Islet precursor cell (in vitro differentiated cells): ENCODE measurements around the gene SLC24A3.

Experiments
- DNase-seq: peaks from one replicate; pipeline ENCODE4 v3.0.0-alpha.2; 2018

SLC24A3 gene

DNA sequence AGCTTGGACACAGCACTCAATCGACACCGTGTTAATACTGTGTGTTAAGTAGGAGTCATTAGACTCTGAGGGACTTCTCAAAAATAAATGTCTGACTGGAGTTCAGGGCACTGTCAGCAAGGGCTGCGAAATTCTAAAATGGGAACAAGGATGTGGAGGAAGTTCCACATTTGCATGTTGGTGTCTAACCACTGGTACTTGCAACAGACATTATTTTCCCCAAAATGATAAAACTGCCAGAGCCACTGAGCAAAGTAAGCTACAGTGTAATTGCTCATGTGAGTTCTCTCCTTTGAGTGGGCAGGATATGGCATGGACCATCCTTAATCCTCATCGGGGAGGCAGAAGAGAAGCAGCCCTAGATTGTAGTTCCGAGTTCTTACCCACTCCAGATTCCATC lies 215.9 kb downstream of the SLC24A3 start:
- no peak for DNase-seq

DNA sequence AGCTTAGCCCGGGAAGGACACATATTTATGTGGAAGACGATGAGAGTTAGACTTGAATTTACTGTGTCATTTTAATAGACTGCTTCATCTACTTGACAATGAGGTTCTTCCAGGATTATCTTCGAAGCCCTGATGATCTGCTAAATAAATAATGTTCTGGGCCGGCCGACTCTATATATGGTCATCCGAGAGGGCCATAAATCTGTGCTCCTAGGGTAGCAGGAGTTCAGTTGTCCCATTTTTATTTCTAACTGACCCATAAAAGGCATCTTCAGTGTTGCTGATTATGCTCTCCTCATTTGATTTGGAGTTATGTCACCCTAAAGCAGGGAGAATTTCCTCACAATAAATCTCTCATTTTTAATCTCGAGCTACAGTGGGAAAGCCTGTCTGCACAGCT lies 217.1 kb downstream of the SLC24A3 start:
- no peak for DNase-seq

DNA sequence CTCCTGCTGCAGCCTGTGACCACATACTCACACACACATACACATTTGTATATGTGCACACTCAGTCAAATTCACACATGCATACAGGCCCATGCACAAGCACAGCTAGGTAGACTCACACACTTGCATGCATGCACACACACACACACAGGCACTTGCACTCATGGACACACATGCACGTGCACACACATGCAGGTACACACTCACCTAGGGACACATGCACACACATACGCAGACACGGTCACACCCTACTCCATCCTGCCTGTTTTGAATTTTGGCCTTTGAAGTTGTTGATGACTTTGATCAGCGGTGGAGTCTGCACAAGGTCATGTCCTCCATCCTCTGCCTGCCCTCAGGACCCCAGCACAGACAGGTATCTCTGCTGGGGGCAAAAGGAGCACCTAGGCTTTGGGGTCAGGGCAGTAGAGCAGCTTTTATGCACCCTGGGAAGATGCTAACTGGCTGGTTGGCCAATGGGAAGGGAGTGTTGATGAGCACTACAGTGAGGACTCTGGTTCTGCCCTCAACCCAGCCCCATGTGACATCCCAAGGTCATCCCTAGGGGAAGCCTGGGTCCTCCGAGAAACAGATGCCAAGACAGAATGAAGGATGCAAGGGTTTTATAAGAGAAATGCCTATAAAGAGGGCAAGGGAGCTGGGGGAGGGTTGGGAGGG lies 218.3 kb downstream of the SLC24A3 start:
- DNase-seq: no peak

DNA sequence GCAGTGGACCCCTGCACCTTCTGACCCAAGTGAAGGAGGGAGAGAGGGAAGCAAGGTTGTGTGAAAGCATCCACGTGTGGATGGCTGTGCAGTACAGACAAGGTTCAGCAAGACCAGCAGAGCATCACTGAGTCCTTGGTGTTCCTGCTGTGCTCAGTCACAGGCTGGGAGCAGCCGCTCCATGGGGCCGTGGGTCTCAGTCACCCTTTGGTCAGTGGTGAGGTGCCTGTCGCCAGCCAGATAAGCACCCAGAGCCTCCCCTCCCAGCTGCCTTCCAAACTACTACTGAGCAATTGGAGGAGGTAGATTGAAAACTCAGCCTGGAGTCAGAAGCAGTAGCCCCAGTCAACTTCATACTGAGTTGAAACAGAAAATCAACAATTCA lies 218.9 kb downstream of the SLC24A3 start:
- peak; percentile 34 for DNase-seq

DNA sequence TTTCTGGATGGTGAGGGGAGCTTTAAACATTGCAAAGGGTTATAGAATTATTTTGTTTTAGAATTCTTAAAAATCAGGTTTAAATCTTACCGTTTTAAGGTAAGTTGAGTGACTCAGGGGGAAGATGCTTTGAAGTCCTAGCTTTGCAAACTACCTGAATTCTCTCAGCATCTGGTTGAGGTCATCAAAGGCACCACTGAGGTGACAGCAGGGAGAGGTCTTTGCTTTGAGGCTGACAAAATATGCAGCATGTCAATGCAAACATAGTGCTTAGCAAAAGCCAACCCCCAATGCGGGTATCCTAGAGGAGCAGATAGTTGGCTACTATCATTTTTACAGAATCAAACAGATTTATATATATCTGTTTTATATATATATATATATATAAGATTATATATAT lies 219.5 kb downstream of the SLC24A3 start:
- peak; percentile 35 for DNase-seq

DNA sequence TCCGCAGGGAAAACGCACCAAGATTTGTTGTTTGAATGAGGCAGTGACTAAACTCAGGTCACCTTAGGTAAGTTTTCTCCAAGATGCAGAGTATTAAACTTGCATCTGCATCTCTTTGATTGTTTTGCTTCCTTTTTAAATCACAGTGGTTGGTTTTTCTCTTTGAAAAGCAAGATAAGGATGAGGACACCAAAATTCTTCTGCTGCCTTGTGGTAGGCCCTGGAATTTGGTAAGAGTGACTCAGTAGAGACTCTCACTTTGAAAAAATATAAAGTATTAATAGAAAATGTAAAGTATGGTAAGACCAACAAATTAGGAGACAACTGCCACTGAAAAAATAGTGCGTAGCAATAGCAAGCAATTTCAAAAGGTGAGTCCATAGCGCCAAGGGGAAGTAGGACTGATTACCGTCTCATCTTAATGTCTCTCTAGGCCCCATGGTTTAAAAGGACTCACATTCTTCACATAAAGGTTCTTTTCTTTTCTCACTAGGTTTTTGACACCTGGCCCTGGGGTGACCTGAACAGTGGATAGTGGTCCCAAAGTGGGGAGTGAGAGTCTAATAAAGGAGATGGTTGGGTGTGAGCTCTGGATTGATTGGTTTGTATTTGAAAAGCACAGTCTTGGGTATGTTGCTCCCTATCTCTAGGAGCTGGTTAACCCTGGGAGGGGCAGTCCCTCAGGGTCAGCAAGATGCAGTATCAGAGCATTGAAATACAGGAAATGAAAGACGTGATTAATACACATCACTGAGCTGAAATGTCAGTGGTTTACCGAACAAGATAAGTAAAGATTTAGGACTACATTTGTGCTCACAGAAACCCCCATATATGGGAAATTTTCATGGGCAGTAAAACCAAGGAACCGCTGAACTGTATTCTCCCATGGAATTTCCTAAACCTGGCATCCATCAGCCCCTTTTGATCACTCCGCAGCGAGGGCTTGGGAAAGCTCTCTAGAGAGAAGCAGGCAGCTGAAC lies 221.2 kb downstream of the SLC24A3 start:
- DNase-seq: no peak

DNA sequence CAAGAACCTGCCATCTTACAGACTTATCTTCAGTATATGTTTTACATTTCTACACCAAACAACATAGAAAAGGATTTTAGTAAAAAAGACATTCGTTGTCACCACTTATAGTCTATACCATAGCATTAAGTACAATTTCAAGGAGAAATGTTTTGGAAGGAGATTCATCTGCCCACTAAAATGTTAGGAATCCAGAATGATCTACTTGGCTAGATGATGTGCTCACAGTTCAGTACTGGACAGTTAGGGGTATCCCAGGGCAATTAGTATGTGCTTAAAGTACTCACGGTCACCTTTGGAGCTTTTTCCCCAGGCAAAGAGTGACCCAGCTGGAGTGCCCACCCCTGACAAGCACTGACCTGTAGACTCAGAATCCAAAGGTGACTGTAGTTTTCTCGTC lies 222.9 kb downstream of the SLC24A3 start:
- DNase-seq: no peak

DNA sequence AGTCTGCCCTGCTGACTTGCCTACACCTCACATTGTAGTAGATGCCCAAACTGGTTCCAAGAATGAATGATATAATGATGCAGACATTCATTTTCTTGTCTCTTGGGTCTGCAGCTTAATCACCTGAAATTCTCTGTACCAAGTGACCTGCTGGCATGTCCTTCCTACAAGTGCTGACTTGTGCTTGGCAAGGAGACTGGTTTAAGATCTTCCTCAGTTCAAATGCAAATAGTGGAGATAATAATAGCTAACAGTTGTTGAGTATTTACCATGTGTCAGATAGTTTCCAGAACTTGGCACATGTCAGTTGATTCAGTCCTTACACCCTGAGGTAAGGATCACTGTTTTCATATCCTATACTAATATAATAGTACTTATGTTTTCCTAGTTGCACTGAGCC lies 223.4 kb downstream of the SLC24A3 start:
- DNase-seq: peak; percentile 7

DNA sequence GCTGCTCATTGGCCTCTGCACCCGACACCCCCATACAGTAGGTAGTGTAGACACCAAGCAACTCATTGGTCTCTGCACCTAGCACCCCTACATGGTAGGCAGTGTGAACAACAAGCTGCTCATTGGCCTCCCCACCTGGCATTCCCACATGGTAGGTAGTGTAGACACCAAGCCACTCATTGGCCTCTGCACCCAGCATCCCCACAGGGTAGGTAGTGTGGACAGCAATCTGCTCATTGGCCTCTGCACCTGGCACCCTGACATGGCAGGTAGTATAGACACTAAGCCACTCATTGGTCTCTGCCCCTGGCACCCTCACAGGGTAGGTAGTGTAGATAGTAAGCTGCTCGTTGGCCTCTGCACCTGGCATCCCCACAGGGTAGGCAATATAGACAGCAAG lies 226.0 kb downstream of the SLC24A3 start:
- no peak for DNase-seq

DNA sequence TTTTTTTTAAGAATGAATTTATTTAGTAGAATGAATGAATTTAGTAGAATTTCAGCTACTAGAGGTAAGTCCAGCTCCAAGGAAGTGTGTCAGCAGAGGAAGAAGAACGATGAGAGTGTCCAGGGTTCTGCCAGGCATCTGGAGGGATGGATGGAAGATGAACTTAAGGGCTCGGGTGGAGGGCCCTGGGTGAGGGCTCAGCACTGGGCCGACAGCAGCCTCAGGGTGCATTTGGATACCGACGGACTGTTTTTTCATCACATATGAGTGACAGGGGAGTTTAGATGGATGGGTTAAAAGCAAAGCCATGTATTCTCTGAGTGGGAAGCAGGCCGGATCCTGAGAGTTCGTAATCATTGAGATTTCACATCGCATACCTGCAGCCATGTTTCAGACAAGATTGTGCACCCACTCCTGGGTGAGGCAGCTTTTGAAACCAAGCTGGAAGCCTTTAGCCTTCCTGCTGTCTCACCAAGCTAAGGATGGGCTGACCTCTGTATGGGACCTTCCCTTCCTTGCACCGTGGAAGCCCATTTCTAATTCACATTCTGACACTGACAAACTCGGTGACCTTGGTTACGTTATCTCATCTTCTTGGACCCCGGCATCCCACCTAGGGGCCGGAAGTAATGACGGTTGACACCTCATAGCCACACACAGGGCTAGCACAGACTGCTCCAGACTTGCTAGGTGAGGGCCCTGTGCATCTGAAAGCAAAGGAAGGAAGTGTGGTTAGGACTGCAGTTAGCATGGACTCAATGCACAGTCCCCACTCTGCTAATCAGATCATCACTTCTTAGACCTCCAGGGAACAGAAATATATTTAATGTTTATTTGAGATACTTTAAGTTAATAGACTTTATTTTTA lies 228.5 kb downstream of the SLC24A3 start:
- DNase-seq: peak; percentile 27

DNA sequence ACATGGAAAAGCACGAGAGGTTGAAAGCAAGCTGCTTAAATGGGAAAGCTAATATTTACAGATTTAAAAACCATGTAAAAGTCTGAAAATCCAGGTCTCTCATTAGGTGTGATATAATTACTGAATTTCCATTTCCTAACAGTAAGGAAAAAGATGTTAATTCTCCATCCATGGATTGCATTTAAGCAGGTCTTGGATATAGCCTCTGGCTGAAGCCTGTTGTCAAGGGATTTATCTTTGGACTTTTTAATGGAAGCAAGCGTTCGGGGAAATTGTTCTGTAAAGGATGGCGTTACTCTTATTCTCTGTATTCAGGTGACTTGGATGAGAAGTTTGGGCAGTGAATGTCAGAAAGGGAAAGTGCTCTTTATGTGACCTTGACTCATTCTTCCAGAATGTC lies 233.8 kb downstream of the SLC24A3 start:
- no peak for DNase-seq

DNA sequence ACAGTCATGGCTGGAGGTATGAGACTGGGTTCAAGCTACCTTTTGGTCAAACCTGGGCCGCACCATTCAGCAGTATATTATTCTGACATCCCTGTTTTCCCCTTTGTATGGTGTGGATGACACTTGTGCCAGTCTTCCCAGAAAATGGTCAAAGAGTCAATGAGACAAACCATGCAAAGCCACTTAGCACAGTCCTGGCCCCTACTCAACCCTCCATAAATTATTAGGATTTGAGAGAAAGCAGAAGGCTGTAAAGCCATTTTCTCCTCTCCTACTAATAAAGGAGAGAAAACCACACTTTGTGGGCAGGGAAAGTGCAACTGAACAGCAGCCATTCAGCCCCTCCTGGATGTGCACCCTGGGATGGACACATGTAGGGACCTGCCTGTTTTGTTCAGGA lies 236.2 kb downstream of the SLC24A3 start:
- peak; percentile 2 for DNase-seq

DNA sequence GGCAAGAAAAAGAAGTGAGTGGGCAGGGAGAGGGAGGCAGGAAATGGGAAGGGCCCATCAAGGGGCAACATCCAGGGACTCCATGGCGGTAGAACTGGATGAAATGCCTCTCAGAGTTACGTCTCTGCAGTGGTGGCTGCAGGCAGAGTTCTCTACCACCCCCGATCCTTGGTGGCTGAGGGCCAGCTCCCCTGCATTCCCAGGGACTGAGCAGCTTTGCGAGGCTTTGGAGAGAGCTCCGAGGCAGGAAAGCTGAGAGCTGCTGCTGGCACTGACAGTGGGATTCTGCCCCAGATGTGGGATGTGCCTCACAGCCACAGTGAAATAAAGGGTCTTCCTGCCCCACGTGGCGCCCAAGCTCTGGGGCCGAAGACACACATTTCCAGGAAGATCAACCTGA lies 236.6 kb downstream of the SLC24A3 start:
- peak; percentile 50 for DNase-seq

DNA sequence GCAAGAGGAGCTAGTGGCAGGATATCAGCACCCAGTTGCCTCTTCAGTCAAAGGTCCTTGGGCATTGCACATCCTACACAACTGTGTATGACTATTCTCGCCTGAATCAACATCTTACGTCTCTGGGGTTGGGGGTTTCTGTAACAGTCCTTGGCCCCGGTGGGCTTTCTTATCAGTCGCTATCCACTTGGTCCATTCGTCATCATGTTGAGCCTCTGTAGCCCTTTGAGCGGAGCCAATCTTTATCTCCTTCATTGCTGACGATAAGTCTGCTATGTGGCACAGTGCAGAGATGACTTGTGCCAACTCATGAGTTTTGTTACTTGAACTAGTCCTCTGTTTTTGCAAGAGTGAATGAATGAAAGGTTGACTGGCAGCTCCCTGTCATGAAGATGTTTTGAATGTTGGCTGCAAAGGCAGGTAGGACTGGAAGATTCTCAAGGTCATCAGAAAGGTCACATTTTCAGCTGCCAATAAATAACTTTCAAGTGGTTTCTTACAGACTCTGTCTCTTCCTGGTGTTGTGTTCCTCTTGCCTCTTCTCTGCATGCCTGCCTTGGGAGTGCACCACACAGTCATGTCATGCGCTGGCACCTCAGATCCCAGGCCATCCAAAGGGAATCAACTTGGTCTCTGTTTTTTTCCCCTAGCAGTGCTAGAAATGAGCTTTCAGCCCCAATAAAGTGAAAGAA lies 238.9 kb downstream of the SLC24A3 start:
- DNase-seq: peak; percentile 29

DNA sequence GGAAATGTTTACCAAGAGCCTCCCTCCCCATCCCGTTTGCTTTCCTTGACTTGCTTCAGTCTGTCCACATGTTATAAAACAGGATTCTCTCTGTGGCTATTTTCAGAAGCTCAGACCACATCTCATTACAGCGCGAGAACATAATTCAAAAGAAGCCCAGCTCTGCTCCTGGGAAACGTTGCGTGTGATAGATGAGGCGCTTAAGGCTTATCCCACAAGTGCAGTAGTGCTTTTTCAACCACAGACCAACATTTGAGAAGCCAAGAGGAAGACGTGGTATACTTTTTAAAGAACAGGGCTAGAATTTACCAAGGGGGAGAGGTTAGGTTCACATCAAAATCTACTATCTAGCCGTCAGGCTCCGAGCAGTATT lies 239.5 kb downstream of the SLC24A3 start:
- DNase-seq: no peak

DNA sequence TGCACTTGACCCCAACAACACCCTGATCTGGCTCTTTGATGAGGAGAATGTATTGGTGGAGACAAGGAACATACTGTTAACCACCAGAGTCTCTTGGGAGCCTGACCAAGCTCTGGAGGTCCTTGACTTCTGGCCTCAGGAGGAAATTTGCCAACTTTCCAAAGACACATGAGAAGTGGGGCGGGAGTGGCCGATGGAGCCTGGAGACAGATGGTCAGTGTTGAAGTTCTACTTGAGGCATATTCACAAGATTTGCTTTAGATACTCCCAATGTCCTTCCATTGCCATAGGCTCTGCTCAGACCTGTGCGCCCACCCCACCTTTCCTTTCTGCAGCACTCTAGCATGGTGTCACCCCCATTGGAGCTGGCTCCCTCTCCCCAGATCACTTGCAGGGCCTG lies 241.0 kb downstream of the SLC24A3 start:
- DNase-seq: no peak

DNA sequence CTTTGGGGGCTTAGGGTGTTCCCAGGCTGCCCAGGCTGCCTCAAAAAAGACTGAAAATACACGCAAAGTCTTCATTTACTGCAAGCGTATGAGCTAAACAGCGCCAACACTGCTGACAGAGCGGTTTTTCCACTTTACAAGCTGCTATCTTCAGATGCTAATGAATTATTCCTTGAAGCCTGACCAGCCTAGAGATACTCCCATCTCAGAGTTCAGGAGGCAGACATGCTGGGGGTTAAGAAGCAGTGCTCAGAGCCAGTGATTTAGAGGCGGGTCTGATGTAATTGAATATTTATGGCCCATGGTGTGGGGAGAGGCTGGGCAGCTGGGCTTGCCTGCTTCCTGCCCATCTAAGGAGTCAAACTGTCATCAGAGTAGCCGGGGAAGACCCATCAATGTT lies 241.4 kb downstream of the SLC24A3 start:
- peak; percentile 30 for DNase-seq

DNA sequence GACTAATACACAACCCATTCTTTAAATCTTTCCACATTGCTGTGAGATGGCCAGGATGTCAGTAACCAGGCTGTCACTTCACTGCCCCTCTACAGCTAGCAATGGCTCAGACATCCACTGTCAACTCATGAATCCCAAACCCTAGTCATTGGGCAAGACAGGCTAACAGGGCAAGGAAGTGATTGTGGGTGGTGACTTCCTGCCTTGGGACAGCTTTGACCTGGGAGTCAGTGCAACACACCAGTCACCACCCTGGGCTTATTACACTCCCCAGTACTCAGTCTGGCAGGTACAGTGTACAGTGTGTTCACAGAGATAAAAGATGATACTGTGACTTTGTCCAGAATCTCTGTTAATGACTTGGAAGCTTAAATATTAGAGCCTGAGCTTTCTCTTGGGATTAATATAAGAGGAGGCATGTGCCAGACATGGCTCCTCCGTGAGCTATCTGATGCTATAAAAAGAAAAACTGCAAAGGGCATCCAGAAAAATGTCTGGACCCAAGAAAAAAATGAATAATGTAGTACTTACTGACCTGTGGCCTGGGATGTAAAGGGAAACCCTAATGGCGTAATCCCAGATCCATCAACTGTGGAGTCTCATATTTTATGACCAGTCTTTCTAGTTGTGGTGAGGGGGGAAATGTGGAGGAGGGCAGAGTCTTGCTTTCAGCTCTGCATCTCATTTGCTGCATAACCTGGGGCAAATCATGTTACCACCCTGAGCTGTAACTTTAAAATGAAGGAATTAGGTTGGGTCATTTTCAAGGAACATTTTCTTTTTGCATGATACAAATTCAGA lies 244.4 kb downstream of the SLC24A3 start:
- peak; percentile 33 for DNase-seq

DNA sequence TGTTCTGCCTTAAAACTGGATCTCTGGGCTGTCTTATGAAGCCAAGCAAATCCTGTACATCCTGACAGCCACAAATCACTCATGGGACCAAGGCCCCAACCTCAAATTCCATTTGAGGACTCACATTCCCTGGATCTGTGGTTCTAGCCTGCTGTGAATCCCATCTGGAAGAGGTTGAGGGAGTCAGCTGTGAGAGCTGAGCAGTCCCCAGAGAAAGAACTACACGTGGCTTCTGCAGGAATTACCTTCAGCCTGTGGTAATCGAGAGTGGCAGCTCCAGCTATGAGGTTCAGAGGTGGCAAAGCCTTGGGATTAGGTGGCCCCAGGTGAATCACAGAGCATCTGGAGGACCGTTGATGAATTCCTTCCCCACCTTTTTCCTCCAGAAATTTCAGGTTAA lies 245.2 kb downstream of the SLC24A3 start:
- DNase-seq: peak; percentile 40

DNA sequence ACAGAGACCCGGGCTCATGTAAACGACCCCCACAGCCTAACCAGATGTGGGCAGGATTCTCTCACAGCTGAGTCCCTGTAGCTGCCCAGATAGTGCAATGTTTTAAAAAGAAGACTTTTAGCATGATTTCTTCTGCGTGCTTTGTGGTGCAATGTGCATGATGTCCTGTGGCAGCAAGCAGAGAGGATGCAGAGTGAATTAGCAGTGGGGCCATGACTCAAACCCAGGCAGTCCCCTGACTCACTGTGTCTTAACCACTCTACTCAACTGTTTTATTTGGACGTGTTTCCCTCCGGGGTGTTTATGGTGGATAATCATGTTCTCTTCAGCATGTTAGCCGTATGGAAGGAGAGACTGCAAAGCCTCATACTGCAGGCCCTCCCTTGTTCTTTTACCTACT lies 247.9 kb downstream of the SLC24A3 start:
- DNase-seq: peak; percentile 57

DNA sequence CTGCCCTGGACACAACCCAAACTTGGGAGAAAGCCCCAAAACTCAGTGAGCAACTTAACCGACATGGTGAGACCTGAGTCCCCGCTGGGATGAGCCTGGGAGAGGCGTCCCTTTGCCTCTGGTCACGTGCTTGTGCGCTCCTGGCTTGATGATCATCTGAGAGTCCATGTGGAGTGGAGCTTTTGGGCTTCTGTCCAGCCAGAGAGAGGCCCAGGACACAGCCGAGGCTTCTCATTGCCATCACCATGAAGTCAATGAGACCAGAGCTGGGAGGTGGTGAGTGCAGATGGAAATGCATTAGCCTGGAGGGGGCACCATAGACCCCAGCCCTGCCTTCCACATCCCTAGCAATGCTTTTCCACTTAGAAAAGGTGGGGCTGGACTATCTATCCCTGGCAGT lies 250.0 kb downstream of the SLC24A3 start:
- peak; percentile 37 for DNase-seq

DNA sequence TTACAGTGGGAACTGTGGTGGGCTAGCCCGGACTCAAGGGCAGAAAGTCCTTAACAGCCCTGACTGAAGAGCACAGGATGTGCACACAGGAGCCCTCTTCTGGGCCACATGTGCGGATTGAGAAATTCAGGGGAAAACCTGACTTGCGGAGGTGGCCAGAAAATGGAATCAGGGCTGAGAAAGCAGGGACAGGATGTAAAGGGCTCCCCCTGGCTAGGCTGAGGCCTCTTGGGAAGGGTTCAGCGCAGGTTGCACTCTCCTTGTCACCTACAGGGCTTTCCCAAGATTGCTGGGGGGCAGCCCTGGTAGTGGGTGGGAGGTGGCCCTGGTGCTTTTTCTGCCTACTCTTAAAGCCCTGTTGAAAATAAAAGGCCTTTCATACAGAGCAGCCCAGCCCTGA lies 251.2 kb downstream of the SLC24A3 start:
- DNase-seq: peak; percentile 55
